Peyer's patch (tissue), 4 donors: Measurements from ENCODE around the gene IFNL4. TPM values are rescaled to one million over a fixed set of nuclear protein-coding genes. Genes with fewer than 3 reads are reported as not detected.

Experiments
- DNase-seq, 3 donors: peaks; one replicate each; pipeline ENCODE4 v3.0.0-alpha.2; 2017 to 2019
- H3K27ac ChIP-seq, 4 donors: fragments of 200-600 bp; sonication (generic); one replicate each; pipeline ENCODE4 v1.5.1; 2016 to 2019
- H3K27me3 ChIP-seq, 2 donors: fragments of 200-600 bp; sonication (generic); one replicate each; pipeline ENCODE4 v1.5.1; 2019
- H3K36me3 ChIP-seq, 3 donors: fragments of 200-600 bp; sonication (generic); one replicate each; pipeline ENCODE4 v1.5.1; 2016 to 2019
- H3K4me1 ChIP-seq, 4 donors: fragments of 200-600 bp; sonication (generic); one replicate each; pipeline ENCODE4 v1.5.1; 2016 to 2019
- H3K4me3 ChIP-seq, 4 donors: fragments of 200-600 bp; sonication (generic); 1 replicate in 3 of 4; 2 replicates in 1 of 4; pipeline ENCODE4 v1.5.1; 2016 to 2019; ENCODE audit warnings: mild to moderate bottlenecking in 1 of 4
- H3K9me3 ChIP-seq, 4 donors: fragments of 200-600 bp; sonication (generic); one replicate each; pipeline ENCODE4 v1.5.1; 2016 to 2019; ENCODE audit warnings: mild to moderate bottlenecking in 1 of 4
- POLR2A ChIP-seq, 2 donors: fragments of 450-650 bp; IDR thresholded peaks; one replicate each; pipeline ENCODE4 v1.5.1; 2017; ENCODE audit warnings: antibody characterized with exemption in 2 of 2, mild to moderate bottlenecking in 2 of 2, moderate library complexity in 2 of 2
- total RNA-seq, 4 donors: library from RNA; depleted of rRNA; stranded (reverse); fragments of >200 nt; gene quantifications; one replicate each; pipeline ENCODE4 v1.1.0, GENCODE V29; 2016
- TF ChIP-seq, protein P1 (sequence below), 6 experiments: fragments of 450-650 bp in 4 of 6; fragments of 200-600 bp in 2 of 6; sonication (generic) in 1 of 6; IDR thresholded peaks; one replicate each; pipeline ENCODE4 v1.5.1; 2017 to 2019; ENCODE audit warnings: antibody characterized with exemption in 6 of 6, mild to moderate bottlenecking in 3 of 6, moderate library complexity in 1 of 6

The IFNL4 gene
- total RNA-seq, 4 donors from 2014 or later: not detected

DNA sequence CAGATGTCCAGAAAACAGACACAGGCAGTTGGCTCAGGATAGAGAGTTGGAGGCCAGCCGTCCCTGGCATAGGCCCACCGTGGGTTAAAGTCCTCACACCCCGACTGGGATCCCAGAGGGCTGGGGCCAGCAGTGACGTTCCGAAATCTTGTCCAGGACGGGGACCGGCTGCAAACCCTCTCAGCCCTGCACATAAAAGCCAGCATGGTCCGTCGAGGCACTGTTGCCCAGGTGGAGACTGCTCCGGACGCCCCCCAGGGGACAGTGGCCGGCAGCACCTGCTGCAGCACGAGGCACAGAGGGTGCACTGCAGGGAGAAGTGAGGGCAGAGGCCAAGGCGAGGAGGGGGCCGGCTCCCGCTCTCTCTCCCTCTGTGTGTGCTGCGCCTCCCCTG is 15.3 kb upstream of the IFNL4 start:
- Histone ChIP-seq H3K4me1 (peaks cover 0 to 5% (median 0%) of the 10 kb centered on the region in 4 donors), H3K9me3 (no peaks in the 10 kb centered on the region), H3K36me3 (no peaks in the 10 kb centered on the region), H3K4me3 (no peak overlapping the region), H3K27me3 (peaks cover 0 to 6% of the 10 kb centered on the region in 2 donors), H3K27ac (no peak overlapping the region)
- no peak for TF ChIP-seq POLR2A (IDR thresholded peaks at IDR 0.05)
- TF ChIP-seq, protein P1, sequence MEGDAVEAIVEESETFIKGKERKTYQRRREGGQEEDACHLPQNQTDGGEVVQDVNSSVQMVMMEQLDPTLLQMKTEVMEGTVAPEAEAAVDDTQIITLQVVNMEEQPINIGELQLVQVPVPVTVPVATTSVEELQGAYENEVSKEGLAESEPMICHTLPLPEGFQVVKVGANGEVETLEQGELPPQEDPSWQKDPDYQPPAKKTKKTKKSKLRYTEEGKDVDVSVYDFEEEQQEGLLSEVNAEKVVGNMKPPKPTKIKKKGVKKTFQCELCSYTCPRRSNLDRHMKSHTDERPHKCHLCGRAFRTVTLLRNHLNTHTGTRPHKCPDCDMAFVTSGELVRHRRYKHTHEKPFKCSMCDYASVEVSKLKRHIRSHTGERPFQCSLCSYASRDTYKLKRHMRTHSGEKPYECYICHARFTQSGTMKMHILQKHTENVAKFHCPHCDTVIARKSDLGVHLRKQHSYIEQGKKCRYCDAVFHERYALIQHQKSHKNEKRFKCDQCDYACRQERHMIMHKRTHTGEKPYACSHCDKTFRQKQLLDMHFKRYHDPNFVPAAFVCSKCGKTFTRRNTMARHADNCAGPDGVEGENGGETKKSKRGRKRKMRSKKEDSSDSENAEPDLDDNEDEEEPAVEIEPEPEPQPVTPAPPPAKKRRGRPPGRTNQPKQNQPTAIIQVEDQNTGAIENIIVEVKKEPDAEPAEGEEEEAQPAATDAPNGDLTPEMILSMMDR (IDR thresholded peaks at IDR 0.05): no peak
- DNase-seq: peak in 1 of 3 donors; percentile 41

DNA sequence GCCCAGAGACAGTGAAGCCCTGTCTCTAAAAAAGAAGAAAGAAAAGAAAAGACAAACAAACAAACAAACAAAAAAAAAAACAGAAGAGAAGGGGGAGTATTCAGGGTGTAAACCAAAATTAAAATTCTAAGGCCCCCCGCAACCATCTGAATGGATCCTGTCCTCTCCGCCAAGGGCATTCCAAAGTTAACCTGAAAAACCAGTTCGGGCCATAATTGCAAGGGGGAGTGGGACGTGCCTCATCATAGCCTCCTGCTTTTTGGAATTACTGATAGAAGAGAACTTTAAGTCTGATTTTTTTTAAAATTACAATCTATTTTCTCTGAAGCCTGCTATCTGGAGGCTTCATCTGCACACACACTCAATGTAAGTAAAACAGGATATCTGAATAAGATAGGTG is 13.8 kb upstream of the IFNL4 start:
- no peak overlapping the region for H3K27ac ChIP-seq
- H3K36me3 ChIP-seq: no peaks in the 10 kb centered on the region
- H3K27me3 ChIP-seq: peaks cover 0 to 6% of the 10 kb centered on the region in 2 donors
- DNase-seq: no peak
- peaks cover 0 to 5% (median 0%) of the 10 kb centered on the region in 4 donors for H3K4me1 ChIP-seq
- no peaks in the 10 kb centered on the region for H3K9me3 ChIP-seq
- TF ChIP-seq POLR2A (IDR thresholded peaks at IDR 0.05): no peak
- H3K4me3 ChIP-seq: no peak overlapping the region

DNA sequence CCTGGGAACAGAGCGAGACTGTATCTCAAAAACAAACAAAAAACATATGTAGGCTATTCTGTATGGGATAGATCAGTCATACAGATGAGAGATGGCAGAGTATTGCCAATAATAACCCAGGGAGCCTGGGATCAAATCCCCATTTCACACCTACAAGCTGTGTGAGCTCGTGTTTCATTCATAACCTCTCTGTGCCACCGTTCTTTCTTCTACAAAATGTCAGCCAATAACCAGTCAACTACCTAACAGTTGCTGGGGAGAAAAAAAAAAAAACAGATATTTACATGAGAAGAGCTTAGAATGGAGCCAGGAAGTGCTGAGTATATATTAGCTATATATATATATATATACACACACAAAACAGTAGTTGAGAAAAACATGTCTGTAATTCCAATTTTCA is 13.0 kb upstream of the IFNL4 start:
- Histone ChIP-seq H3K27ac (no peak overlapping the region), H3K4me3 (no peak overlapping the region), H3K9me3 (no peaks in the 10 kb centered on the region), H3K4me1 (peaks cover 0 to 5% (median 0%) of the 10 kb centered on the region in 4 donors), H3K36me3 (no peaks in the 10 kb centered on the region), H3K27me3 (peaks cover 0 to 6% of the 10 kb centered on the region in 2 donors)
- TF ChIP-seq, protein P1 (IDR thresholded peaks at IDR 0.05): no peak
- TF ChIP-seq POLR2A (IDR thresholded peaks at IDR 0.05): no peak
- no peak for DNase-seq

GRCh38 chr19:39257227-39257626 is 8.6 kb upstream of the IFNL4 start:
- Histone ChIP-seq H3K27ac (no peak overlapping the region), H3K4me3 (no peak overlapping the region), H3K9me3 (no peaks in the 10 kb centered on the region), H3K36me3 (no peaks in the 10 kb centered on the region), H3K27me3 (no peaks in the 10 kb centered on the region), H3K4me1 (peaks cover 0 to 7% (median 0%) of the 10 kb centered on the region in 4 donors)
- no peak for DNase-seq
- TF ChIP-seq, protein P1 (IDR thresholded peaks at IDR 0.05): no peak

DNA sequence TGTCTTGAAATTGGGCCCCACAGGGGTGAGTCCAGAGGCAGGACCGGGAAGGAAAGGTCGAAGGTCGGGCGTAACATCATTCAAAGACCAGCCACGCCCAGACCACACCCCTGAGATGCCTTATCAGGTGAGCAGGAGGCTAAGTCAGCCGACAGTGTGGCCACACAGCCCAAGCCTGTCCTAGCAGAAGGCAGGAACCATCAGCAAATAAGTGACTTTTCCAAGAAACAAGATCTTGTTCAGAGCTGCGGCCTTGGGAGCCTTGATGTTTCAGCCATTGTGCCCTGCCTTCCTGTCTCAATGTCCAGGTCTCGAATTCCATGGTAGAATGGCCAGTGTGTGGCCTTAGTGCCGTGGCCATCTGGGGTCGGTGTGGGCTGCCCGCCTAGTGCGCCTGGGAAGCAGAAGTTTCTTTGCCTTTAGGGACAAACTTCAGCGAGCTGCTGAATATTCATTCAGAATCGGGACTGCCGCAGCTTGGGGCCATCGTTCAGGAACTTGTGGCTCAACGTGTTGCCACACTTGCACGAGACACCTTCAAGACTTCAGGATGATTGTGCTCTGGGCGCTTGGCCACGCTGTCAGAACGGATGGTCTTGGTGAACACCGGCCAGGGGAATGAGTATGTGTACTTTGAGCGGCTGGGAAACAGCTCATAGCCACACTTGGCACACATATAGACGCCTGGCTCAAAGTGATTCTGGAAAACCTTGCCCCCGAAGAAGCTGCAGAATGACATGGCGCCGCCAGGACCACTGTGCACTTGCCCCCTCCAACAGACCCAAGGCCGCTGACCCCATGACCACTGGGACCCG is 6.1 kb upstream of the IFNL4 start:
- Histone ChIP-seq H3K4me3 (no peak overlapping the region), H3K9me3 (no peaks in the 10 kb centered on the region), H3K27me3 (no peaks in the 10 kb centered on the region), H3K27ac (no peak overlapping the region), H3K4me1 (peaks cover 0 to 7% (median 0%) of the 10 kb centered on the region in 4 donors), H3K36me3 (no peaks in the 10 kb centered on the region)
- DNase-seq: peak in 1 of 3 donors; percentile 66
- no peak for TF ChIP-seq POLR2A (IDR thresholded peaks at IDR 0.05)
- TF ChIP-seq, protein P1 (IDR thresholded peaks at IDR 0.05): no peak

DNA sequence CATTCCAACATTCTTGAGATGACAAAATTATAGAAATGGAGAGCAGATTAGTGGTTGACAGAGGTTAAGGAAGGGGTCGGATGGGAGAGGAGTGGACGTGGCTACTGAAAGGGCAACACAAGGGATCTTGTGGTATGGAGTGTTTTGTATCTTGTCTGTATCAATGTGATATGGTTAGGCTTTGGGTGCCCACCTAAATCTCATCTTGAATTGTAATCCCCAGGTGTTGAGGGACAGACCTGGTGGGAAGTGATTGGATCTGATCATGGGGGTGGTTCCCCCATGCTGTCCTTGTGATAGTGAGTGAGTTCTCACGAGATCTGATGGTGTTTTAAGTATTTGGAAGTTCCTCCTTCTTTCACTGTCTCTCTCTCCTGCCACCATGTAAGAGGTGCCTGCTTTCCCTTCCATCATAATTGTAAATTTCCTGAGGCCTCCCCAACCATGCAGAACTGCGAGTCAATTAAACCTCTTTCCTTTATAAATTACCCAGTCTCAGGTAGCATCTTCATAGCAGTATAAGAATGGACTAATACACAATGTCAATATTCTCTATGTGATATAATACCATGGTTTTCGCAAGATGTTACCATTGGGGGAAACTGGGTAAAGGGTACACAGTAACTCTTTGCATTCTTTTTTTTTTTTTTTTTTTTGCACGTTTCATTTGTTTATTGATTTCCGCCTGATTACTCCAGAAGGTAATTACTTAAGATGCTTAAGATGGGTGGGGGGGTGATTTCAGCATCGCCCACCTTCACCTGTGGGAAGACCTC is 4.9 kb upstream of the IFNL4 start:
- TF ChIP-seq POLR2A (IDR thresholded peaks at IDR 0.05): no peak
- TF ChIP-seq, protein P1 (IDR thresholded peaks at IDR 0.05): no peak
- no peaks in the 10 kb centered on the region for H3K36me3 ChIP-seq
- no peak for DNase-seq
- no peak overlapping the region for H3K27ac ChIP-seq
- H3K4me3 ChIP-seq: no peak overlapping the region
- H3K27me3 ChIP-seq: no peaks in the 10 kb centered on the region
- peaks cover 0 to 7% (median 0%) of the 10 kb centered on the region in 4 donors for H3K4me1 ChIP-seq
- H3K9me3 ChIP-seq: no peaks in the 10 kb centered on the region
